RWPE1 (cell line): ENCODE measurements around the gene REC8.
A peak's percentile ranks its signal among the peaks of the same experiment; 100 is the strongest.

Source experiments
- CTCF ChIA-PET: fragments of 350-600 bp; sonication (Branson Sonifier 250); formaldehyde crosslinking; extraction: SDS; loops from one replicate; lab custom pipeline; 2021; lab: Yijun Ruan, JAX
- POLR2A ChIA-PET: fragments of 400-600 bp; formaldehyde crosslinking; extraction: SDS; loops from one replicate; lab custom pipeline; 2020; ENCODE audit warnings: antibody characterized with exemption; ENCODE audit not compliant: low non-redundant PET; lab: Yijun Ruan, JAX
- DNase-seq: peaks from one replicate; pipeline ENCODE4 v3.0.0; 2012; ENCODE audit warnings: low spot score
- H3K27ac ChIP-seq: fragments of 450-650 bp; 2 replicates; pipeline ENCODE4 v1.5.1; 2017
- CTCF ChIP-seq: fragments of 450-650 bp; conservative IDR thresholded peaks from 2 replicates; pipeline ENCODE4 v1.5.1; 2017; ENCODE audit warnings: low read depth, mild to moderate bottlenecking

The REC8 gene

GRCh38 chr14:24144451-24144850 is 27.4 kb upstream of the REC8 start:
- CTCF ChIA-PET, result interaction anchor here (0.6 to 0.8 kb wide), 2 partner anchors 16 to 21 kb away, joined by 3 read pairs; no protein-coding TSS in a partner anchor
- POLR2A ChIA-PET, result no interaction called here
- no peak overlapping the region for H3K27ac ChIP-seq
- no peak for DNase-seq
- TF ChIP-seq CTCF, result no peak

- POLR2A ChIA-PET, result interaction anchor here (0.7 kb wide), 1 partner anchor 31 kb away, joined by 3 read pairs; the partner anchor contains the start of gene DCAF11
- TF ChIP-seq CTCF, result no peak
- CTCF ChIA-PET, result interaction anchor here (2.0 kb wide), 1 partner anchor 16 kb away, joined by 10 read pairs; the partner anchor contains the start of gene IRF9
- peak overlapping the region; percentile 58 for H3K27ac ChIP-seq
- no peak for DNase-seq
Observed at GRCh38 chr14:24145219-24145618, 26.7 kb upstream of the REC8 start.

- CTCF ChIA-PET, result interaction anchor here (0.6 to 2.0 kb wide), 3 partner anchors 8 to 29 kb away, joined by 5 to 10 read pairs (median 6); partner anchors contain the start of gene IRF9
- TF ChIP-seq CTCF, result no peak
- no peak for DNase-seq
- POLR2A ChIA-PET, result interaction anchor here (0.7 kb wide), 1 partner anchor 32 kb away, joined by 3 read pairs; the partner anchor contains the start of gene DCAF11
- peak overlapping the region; percentile 97 for H3K27ac ChIP-seq
Observed at GRCh38 chr14:24145690-24146452, 26.0 kb upstream of the REC8 start.

GRCh38 chr14:24146453-24146977 is 25.4 kb upstream of the REC8 start, which contains the start of gene PSME2:
Gene PSME2 (minus strand): TSS chr14:24146610. CDS start chr14:24146581, 29 bp downstream.
- POLR2A ChIA-PET, result interaction anchor here (0.7 to 1.7 kb wide), 6 partner anchors 8 to 32 kb away, joined by 3 to 8 read pairs (median 3); partner anchors contain the start of genes DCAF11, IRF9 and PSME1
- CTCF ChIA-PET, result interaction anchor here (0.6 to 2.0 kb wide), 3 partner anchors 9 to 28 kb away, joined by 5 to 10 read pairs (median 6); partner anchors contain the start of gene IRF9
- peak; percentile 97 for DNase-seq
- no peak for TF ChIP-seq CTCF
- peak within 1 kb of the TSS; percentile 97 for H3K27ac ChIP-seq

- H3K27ac ChIP-seq, result peak within 1 kb of the TSS; percentile 97
- ChIA-PET POLR2A (interaction anchor here (0.6 to 1.7 kb wide), 7 partner anchors 9 to 249 kb away, joined by 3 to 8 read pairs (median 3); partner anchors contain the start of genes DCAF11, IRF9 and PSME1), CTCF (interaction anchor here (1.6 to 2.0 kb wide), 2 partner anchors 10 to 14 kb away, joined by 5 to 10 read pairs; partner anchors contain the start of gene IRF9)
- TF ChIP-seq CTCF, result no peak
- peak; percentile 95 for DNase-seq
Observed at GRCh38 chr14:24146978-24147760, 24.7 kb upstream of the REC8 start, which contains the start of gene RNF31. Gene RNF31 (plus strand): TSS chr14:24147498. CDS start chr14:24147699, 201 bp downstream.
